Lung (tissue), 12 donors: ENCODE data around the gene PPARD. TPM values are rescaled to one million over a fixed set of nuclear protein-coding genes. Genes with fewer than 3 reads are reported as not detected.

Source experiments
- ATAC-seq: fragments of 200-7000 bp; cut with Tn5 transposase; one replicate; pipeline ENCODE4 v1.9.1; 2020; ENCODE audit warnings: moderate number of reproducible peaks; ENCODE audit not compliant: insufficient read depth, low FRiP score
- DNase-seq, 3 donors: peaks; one replicate each; pipeline ENCODE4 v3.0.0-alpha.2; 2013 to 2017
- H3K27ac ChIP-seq, 2 donors: one replicate each; pipeline ENCODE4 v1.5.1; 2013; ENCODE audit warnings: mild to moderate bottlenecking in 2 of 2, moderate library complexity in 2 of 2, control low read depth in 1 of 2, inconsistent platforms in 1 of 2, low read depth in 1 of 2, low read length in 1 of 2
- H3K27me3 ChIP-seq, 3 donors: one replicate each; pipeline ENCODE4 v1.5.1; 2013; ENCODE audit warnings: low read length in 2 of 3; ENCODE audit not compliant: control insufficient read depth in 3 of 3, insufficient read depth in 3 of 3
- H3K36me3 ChIP-seq, 4 donors: one replicate each; pipeline ENCODE4 v1.5.1; 2013; ENCODE audit warnings: low read length in 4 of 4, mild to moderate bottlenecking in 1 of 4, moderate library complexity in 1 of 4; ENCODE audit not compliant: control insufficient read depth in 4 of 4, insufficient read depth in 4 of 4
- H3K4me1 ChIP-seq, 5 donors: one replicate each; pipeline ENCODE4 v1.5.1; 2013; ENCODE audit warnings: low read length in 5 of 5, mild to moderate bottlenecking in 2 of 5, moderate library complexity in 1 of 5; ENCODE audit not compliant: control insufficient read depth in 5 of 5, insufficient read depth in 5 of 5
- H3K4me3 ChIP-seq: one replicate; pipeline ENCODE4 v1.5.1; 2013; ENCODE audit warnings: mild to moderate bottlenecking, control low read depth, moderate library complexity
- H3K9ac ChIP-seq, 2 donors: one replicate each; pipeline ENCODE4 v1.5.1; 2013; ENCODE audit warnings: low read length in 2 of 2, control low read depth in 1 of 2; ENCODE audit not compliant: insufficient read depth in 1 of 2
- H3K9me3 ChIP-seq, 4 donors: one replicate each; pipeline ENCODE4 v1.5.1; 2013; ENCODE audit warnings: low read length in 3 of 4, mild to moderate bottlenecking in 1 of 4, moderate library complexity in 1 of 4; ENCODE audit not compliant: control insufficient read depth in 4 of 4, insufficient read depth in 3 of 4
- CTCF ChIP-seq: IDR thresholded peaks from 2 replicates; pipeline ENCODE4 v1.5.1; 2012; ENCODE audit warnings: mild to moderate bottlenecking; ENCODE audit errors: control extremely low read depth, extremely low read depth
- WGBS, 2 donors: extraction: QIAGEN DNeasy Blood & Tissue Kit; methylation state at CpG; one replicate each; pipeline ENCODE4 v1.1.7; 2013; 5-methylcytosine and 5-hydroxymethylcytosine counted together
- polyA plus RNA-seq, 2 donors: library from polyadenylated mRNA; stranded (reverse); fragments of 200-250 nt; gene quantifications; one replicate each; pipeline ENCODE4 v1.2.1, GENCODE V29; 2013
- total RNA-seq, 2 donors: library from RNA; depleted of rRNA in 1 of 2; stranded (reverse); fragments of >200 nt in 1 of 2; gene quantifications; one replicate each; pipeline ENCODE4 v1.2.1, GENCODE V29; 2014 to 2021
- donor health status: control.
- donor health status: control.
- donor health status: Bipolar disorder and iron deficiency.
- donor health status: healthy.
- donor health status: DM: yes; HTN: yes; CAD: no.

PPARD gene
- total and polyA plus RNA-seq, 4 donors = 11.3 to 27.8 (median 24.5) TPM

GRCh38 chr6:35473075-35473849 is 130.9 kb downstream of the PPARD start:
- no peak overlapping the region for H3K9ac ChIP-seq
- peaks cover 0 to 55% (median 29%) of the 10 kb centered on the region in 4 donors for H3K36me3 ChIP-seq
- H3K27ac ChIP-seq = peak overlapping the region in 1 of 2 donors; percentile 51

GRCh38 chr6:35473850-35474130 is 131.4 kb downstream of the PPARD start:
- Histone ChIP-seq H3K4me1 (peaks cover 0 to 16% (median 7%) of the 10 kb centered on the region in 5 donors), H3K4me3 (no peak overlapping the region), H3K27me3 (no peaks in the 10 kb centered on the region), H3K36me3 (peaks cover 0 to 54% (median 29%) of the 10 kb centered on the region in 4 donors), H3K9ac (no peak overlapping the region), H3K27ac (no peak overlapping the region), H3K9me3 (no peaks in the 10 kb centered on the region)
- DNase-seq = no peak
- ATAC-seq = no peak
- TF ChIP-seq CTCF = no peak

More at GRCh38 chr6:35473075-35473849, 130.9 kb downstream of the PPARD start:
- ATAC-seq (no peak), DNase-seq (no peak)
- WGBS, 2 donors = 85 to 91% methylated on average over 9 of the region's 9 CpGs
- Histone ChIP-seq H3K27me3 (no peaks in the 10 kb centered on the region), H3K4me1 (peaks cover 0 to 16% (median 9%) of the 10 kb centered on the region in 5 donors), H3K9me3 (no peaks in the 10 kb centered on the region), H3K4me3 (no peak overlapping the region)
- TF ChIP-seq CTCF = no peak

GRCh38 chr6:35474131-35474941 is 132.0 kb downstream of the PPARD start:
- Histone ChIP-seq H3K27me3 (no peaks in the 10 kb centered on the region), H3K36me3 (peaks cover 0 to 52% (median 31%) of the 10 kb centered on the region in 4 donors), H3K27ac (no peak overlapping the region), H3K9me3 (no peaks in the 10 kb centered on the region), H3K4me1 (peaks cover 0 to 14% (median 5%) of the 10 kb centered on the region in 5 donors), H3K4me3 (no peak overlapping the region), H3K9ac (no peak overlapping the region)
- ATAC-seq (no peak), DNase-seq (no peak)
- no peak for TF ChIP-seq CTCF
- WGBS, 2 donors = 90 to 91% methylated on average over 12 to 14 of the region's 14 CpGs
